BJ (cell line): ENCODE measurements around the gene CHL1. TPM values are rescaled to one million over a fixed set of nuclear protein-coding genes. Genes with fewer than 3 reads are reported as not detected.

Experiments used
- CTCF ChIA-PET: fragments of 350-600 bp; formaldehyde crosslinking; extraction: SDS; loops from one replicate; lab custom pipeline; 2021; ENCODE audit warnings: antibody characterized with exemption, inconsistent platforms; lab: Yijun Ruan, JAX
- POLR2A ChIA-PET: fragments of 300-600 bp; sonication (Branson Sonifier 250); formaldehyde crosslinking; extraction: SDS; loops from one replicate; lab custom pipeline; 2021; ENCODE audit warnings: antibody characterized with exemption; lab: Charles Lee
- DNase-seq: peaks from one replicate; pipeline ENCODE4 v3.0.0-alpha.2; 2011; ENCODE audit warnings: low read depth
- H3K27me3 ChIP-seq: 2 replicates; pipeline ENCODE4 v1.6.0; 2011; ENCODE audit warnings: low read length; ENCODE audit not compliant: control insufficient read depth, insufficient read depth
- H3K36me3 ChIP-seq: 2 replicates; pipeline ENCODE4 v1.5.1; 2011; ENCODE audit warnings: low read length; ENCODE audit not compliant: control insufficient read depth, insufficient read depth
- H3K4me3 ChIP-seq: 2 replicates; pipeline ENCODE4 v1.5.1; 2011; ENCODE audit warnings: low read depth, mild to moderate bottlenecking, control low read depth, low read length
- polyA plus RNA-seq: library from polyadenylated mRNA; depleted of rRNA; stranded (reverse); fragments of >200 nt; gene quantifications from 2 replicates; pipeline ENCODE4 v1.2.3, GENCODE V29; 2011
- TF ChIP-seq, protein P1 (sequence below): IDR thresholded peaks from 2 replicates; pipeline ENCODE4 v1.5.1; 2011; ENCODE audit warnings: low read depth, mild to moderate bottlenecking, control low read depth, inconsistent platforms, low read length, moderate library complexity; ENCODE audit not compliant: insufficient read depth

Gene CHL1
- polyA plus RNA-seq, 1 experiment = not detected

GRCh38 chr3:403826-404225 is 207.3 kb downstream of the CHL1 start:
- ChIA-PET CTCF (interaction anchor here (1.4 kb wide), 1 partner anchor 77 kb away, joined by 3 read pairs; no protein-coding TSS in a partner anchor), POLR2A (no interaction called here)
- TF ChIP-seq, protein P1, sequence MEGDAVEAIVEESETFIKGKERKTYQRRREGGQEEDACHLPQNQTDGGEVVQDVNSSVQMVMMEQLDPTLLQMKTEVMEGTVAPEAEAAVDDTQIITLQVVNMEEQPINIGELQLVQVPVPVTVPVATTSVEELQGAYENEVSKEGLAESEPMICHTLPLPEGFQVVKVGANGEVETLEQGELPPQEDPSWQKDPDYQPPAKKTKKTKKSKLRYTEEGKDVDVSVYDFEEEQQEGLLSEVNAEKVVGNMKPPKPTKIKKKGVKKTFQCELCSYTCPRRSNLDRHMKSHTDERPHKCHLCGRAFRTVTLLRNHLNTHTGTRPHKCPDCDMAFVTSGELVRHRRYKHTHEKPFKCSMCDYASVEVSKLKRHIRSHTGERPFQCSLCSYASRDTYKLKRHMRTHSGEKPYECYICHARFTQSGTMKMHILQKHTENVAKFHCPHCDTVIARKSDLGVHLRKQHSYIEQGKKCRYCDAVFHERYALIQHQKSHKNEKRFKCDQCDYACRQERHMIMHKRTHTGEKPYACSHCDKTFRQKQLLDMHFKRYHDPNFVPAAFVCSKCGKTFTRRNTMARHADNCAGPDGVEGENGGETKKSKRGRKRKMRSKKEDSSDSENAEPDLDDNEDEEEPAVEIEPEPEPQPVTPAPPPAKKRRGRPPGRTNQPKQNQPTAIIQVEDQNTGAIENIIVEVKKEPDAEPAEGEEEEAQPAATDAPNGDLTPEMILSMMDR = no peak
- no peaks in the 10 kb centered on the region for H3K36me3 ChIP-seq
- H3K4me3 ChIP-seq = no peak overlapping the region
- no peak for DNase-seq
- H3K27me3 ChIP-seq = no peaks in the 10 kb centered on the region

DNA sequence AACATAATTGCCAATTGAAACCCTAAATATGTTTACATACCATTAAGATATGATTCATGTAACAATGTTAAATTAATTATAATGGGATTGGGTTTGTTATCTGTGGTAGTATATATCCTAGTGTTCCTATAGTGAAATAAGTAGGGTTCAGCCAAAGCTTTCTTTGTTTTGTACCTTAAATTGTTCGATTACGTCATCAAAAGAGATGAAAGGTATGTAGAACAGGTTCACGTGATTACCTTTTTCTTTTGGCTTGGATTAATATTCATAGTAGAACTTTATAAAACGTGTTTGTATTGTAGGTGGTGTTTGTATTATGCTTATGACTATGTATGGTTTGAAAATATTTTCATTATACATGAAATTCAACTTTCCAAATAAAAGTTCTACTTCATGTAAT is 212.4 kb downstream of the CHL1 start:
- H3K4me3 ChIP-seq = no peak overlapping the region
- no peak for DNase-seq
- no peaks in the 10 kb centered on the region for H3K27me3 ChIP-seq
- TF ChIP-seq, protein P1 = no peak
- no peaks in the 10 kb centered on the region for H3K36me3 ChIP-seq
- ChIA-PET POLR2A (no interaction called here), CTCF (no interaction called here)

GRCh38 chr3:411226-411625 is 214.7 kb downstream of the CHL1 start:
- H3K36me3 ChIP-seq = no peaks in the 10 kb centered on the region
- H3K4me3 ChIP-seq = no peak overlapping the region
- ChIA-PET POLR2A (no interaction called here), CTCF (no interaction called here)
- H3K27me3 ChIP-seq = no peaks in the 10 kb centered on the region
- TF ChIP-seq, protein P1 = no peak
- DNase-seq = no peak

DNA sequence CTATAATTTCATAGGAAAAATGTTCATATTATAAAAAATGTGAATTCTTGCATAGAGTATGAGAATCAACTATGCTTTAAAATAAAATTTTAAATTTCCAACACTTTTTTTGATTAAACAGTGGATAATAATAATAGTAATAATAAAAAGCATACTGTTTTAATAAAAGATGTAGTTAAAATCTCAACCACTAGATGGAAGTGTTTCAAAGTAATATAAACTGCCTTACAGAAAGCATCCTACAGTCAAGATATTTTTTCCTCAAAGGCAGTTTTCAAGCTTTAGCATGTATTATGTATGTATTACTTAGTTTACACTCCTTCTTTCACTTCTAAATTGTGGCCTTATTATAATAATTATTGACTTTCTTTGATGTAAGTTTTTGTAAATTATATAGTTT is 217.5 kb downstream of the CHL1 start:
- no peaks in the 10 kb centered on the region for H3K36me3 ChIP-seq
- DNase-seq = no peak
- CTCF ChIA-PET = no interaction called here
- POLR2A ChIA-PET = no interaction called here
- no peak overlapping the region for H3K4me3 ChIP-seq
- H3K27me3 ChIP-seq = no peaks in the 10 kb centered on the region
- TF ChIP-seq, protein P1 = no peak

- H3K27me3 ChIP-seq = no peaks in the 10 kb centered on the region
- TF ChIP-seq, protein P1 = no peak
- H3K36me3 ChIP-seq = no peaks in the 10 kb centered on the region
- no peak for DNase-seq
- POLR2A ChIA-PET = no interaction called here
- CTCF ChIA-PET = no interaction called here
- H3K4me3 ChIP-seq = no peak overlapping the region
Measured at GRCh38 chr3:418239-418929, 221.8 kb downstream of the CHL1 start.
